HL-60/S4 treated with retinoic acid at 250 ng/mL for 4 days and 3 days (cell line): Measurements from ENCODE around the gene RBMS1.
"Not testable (repeated sequence)": the region's sequence is repeated elsewhere in the genome, so short reads cannot be mapped to it uniquely, and the experiment has no call there.

Experiments
- in situ Hi-C: fragments of 300-500 bp; cut with MboI; formaldehyde crosslinking; loops from 2 replicates; pipeline ENCODE4 v1.7.0; 2022; ENCODE audit warnings: low sequenced_read_pairs

RBMS1 gene

DNA sequence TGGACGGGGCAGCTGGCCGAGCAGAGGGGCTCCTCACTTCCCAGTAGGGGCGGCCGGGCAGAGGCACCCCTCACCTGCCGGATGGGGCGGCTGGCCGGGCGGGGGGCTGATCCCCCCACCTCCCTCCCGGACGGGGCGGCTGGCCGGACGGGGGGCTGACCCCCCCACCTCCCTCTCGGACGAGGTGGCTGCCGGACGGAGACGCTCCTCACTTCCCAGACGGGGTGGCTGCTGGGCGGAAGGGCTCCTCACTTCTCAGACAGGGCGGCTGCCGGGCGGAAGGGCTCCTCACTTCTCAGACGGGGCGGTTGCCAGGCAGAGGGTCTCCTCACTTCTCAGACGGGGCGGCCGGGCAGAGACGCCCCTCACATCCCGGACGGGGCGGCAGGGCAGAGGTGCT, 54.6 kb downstream of the RBMS1 start:
- in situ Hi-C loops, result loop anchor here (25.0 kb wide), 1 partner anchor 473 kb away; no protein-coding TSS in a partner anchor

GRCh38 chr2:160437273-160437672, 56.3 kb downstream of the RBMS1 start:
- in situ Hi-C loops, result loop anchor here (25.0 kb wide), 1 partner anchor 475 kb away; no protein-coding TSS in a partner anchor

DNA sequence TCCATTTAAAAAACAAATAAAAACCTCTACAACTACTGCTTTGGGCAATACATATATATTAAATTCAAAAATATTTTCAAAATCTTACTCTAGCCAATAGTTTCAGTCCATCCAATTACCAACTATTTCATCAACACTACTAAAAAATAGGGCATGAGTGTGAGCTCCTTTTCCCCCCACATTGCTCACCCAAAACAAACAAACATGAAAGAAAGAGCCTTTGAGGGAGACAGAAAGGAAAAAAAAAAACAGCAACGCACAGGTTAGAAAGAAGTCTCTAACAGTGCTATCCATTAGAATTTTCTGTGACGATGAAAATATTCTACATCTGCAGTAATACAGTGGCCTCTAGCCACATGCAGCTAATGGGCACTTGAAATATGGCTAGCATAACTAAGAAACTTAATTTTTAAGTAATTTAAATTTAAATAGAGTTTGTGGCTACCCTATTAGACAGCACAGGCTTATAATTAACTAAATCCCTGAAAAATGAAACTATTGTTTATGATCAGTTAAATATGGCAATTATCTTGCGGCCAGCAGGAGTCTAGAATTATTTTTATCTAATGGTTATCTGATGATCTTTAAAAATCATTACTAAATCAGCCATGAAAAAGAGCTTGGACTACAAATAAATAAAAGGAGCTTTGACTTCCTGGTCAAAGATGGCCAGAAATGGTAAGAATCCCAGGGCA, 59.2 kb downstream of the RBMS1 start:
- in situ Hi-C loops, result loop anchor here (25.0 kb wide), 1 partner anchor 478 kb away; no protein-coding TSS in a partner anchor

DNA sequence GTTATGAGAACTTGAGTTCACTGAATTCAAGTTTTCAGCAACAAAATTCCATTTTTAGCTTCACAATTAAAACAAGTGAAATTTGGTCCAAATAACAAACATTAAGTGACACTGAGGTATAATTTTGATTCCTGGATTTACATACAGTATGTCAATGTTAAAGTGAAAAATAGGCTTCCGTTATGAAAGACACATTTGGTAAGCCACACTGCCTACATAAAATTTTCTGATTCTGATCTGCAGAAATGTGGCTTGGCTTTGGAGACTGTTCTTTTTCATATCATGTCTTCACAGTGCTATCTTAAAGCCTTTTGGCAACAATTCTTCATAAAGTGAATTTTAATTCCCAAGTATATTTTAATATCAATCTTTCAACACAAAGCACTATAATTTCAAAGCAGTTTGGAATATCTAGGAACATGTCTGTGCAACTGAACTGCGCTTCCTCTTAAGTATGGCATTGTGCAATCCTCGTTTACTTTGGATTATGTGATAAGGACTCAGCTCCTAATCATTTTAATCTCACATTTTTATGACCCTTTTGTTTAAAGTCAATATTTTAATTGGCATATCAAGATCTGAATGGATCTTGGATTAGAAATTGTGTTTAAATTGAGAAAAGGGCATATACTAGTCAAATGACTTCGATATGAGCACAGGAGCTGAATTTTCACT, 60.0 kb downstream of the RBMS1 start:
- in situ Hi-C loops, result loop anchor here (25.0 kb wide), 1 partner anchor 479 kb away; no protein-coding TSS in a partner anchor

DNA sequence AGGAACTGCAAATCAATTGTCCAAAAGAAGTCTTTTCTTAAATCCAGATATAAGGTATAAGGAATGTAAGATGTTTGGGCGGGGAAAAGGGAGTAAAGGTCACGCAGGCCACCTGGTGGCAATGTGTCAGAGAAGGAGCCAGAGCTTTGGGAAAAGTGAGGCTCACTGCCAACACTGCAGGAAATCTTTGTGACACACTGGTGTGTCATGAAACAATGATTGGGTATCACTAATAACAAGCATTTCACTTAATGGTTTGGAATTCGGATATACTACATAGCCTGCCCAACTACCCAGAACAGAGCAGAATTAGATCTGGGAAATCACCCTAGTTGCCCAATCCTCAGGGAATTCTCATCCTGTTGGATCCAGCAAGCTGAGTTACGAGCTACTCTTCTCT, 61.0 kb downstream of the RBMS1 start:
- in situ Hi-C loops, result loop anchor here (25.0 kb wide), 1 partner anchor 480 kb away; no protein-coding TSS in a partner anchor

- in situ Hi-C loops, result loop anchor here (25.0 kb wide), 1 partner anchor 481 kb away; no protein-coding TSS in a partner anchor
These were observed 62.2 kb downstream of the RBMS1 start for GRCh38 chr2:160431441-160431840.

GRCh38 chr2:160430001-160430344, 63.6 kb downstream of the RBMS1 start:
- in situ Hi-C loops, result loop anchor here (25.0 kb wide), 1 partner anchor 482 kb away; no protein-coding TSS in a partner anchor

DNA sequence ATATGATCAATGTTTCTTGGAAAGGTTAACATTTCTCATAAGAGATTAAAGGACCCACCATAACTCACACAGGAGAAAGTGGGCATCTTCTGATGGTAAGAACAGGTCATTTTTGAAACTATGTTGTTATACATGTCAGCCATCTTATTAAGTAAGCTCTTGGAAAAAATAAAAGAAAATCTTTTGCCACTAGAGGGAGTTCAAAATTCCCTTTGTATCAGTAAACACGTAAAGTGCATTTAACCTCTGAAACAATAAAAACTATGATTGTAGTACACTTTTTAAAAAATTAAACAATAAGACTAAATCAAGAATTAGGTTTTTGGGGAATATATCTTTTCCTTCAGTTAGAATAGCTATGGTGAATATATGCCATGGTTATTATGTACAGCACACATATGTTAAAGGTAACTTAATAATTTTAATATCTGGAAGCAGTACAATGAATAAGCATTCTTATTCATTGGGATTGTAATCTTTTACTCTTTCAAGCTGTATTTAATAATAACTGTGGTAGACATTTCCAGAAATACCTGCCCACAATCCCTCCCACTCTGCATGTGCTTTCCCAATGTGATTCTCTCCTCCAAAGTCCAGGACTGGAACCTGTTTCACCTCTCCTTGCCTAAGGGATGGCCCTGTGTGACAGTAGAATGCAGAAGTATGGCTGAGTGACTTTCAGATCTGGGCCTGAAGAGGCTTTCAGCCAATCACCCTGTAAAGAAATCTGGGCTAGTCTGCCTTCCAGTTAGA, 64.2 kb downstream of the RBMS1 start:
- in situ Hi-C loops, result loop anchor here (25.0 kb wide), 1 partner anchor 483 kb away; no protein-coding TSS in a partner anchor

DNA sequence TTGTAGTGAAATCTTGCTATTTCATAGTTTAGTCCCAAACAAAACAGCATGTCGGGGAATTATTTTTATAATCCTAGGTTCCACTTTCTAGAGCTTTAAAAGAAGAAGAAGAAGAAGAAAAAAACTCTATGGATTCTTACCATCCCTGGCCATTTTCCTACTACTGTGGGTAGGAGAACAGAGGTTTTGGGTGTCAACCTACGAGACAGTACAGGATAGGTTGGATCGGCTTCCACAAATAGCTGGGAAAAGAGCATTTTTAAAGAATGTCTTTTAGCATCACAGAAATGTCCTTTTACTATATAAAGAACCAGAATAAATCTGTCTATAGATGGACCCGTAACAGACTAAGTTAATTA, 65.2 kb downstream of the RBMS1 start:
- in situ Hi-C loops, result loop anchor here (25.0 kb wide), 1 partner anchor 484 kb away; no protein-coding TSS in a partner anchor

- in situ Hi-C loops, result loop anchor here (25.0 kb wide), 1 partner anchor 484 kb away; no protein-coding TSS in a partner anchor
These were observed 65.8 kb downstream of the RBMS1 start for GRCh38 chr2:160427629-160428404.

DNA sequence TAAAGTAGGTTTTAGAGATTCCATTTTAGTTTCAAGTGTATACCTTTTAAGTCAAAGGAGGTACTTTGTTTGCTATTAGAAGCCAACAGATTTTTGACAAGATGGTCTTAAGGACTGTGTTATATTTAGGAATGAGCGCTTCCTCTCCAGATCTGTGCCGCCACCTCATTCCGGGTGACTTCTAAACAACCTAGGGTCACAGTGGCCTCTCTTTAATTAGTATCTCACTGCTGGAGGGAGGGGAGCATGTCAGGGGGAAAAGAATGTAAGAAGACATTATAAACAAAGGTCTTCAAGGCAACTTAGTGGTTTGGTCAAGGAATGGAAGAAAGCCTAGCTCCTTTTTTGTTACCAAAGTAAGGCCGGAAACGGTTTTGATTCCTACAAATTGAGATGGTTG, 67.0 kb downstream of the RBMS1 start:
- in situ Hi-C loops, result loop anchor here (25.0 kb wide), 1 partner anchor 486 kb away; no protein-coding TSS in a partner anchor

DNA sequence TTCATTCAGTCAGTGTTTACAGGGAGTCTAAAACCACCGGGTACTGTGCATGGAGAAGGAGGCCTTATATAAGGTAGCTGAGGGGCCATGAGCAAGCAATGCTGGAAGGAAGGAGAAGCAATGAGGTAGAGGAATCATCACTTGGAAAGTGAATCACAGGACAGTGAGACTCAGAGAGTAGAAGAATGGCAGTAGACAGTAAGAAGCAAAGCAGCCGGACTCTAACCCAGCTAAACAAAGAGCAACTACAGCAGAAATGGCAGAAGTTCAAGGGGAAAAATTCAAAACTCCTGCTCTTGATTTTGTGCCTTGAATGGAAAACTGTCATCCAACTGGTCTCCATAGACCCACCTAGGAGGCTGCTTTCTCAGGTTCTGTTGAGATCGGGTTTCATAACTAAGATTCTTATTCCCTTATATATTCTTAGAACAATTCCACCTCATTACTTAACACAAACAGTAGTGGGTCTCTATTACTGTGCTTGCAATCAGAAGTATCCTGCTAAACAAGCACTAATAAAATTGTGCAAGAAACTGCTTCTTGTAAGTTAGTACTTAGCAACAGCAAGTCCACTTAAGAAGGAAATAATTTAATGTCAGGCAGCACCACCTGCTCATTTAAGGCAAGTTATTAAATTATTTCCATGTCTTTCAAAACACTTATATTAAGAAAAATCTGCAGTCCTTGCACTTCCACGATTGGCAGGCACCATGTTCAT, 68.0 kb downstream of the RBMS1 start:
- in situ Hi-C loops, result loop anchor here (25.0 kb wide), 1 partner anchor 487 kb away; no protein-coding TSS in a partner anchor

- in situ Hi-C loops, result no loop called here
These were observed 70.5 kb downstream of the RBMS1 start for GRCh38 chr2:160423126-160423525.

DNA sequence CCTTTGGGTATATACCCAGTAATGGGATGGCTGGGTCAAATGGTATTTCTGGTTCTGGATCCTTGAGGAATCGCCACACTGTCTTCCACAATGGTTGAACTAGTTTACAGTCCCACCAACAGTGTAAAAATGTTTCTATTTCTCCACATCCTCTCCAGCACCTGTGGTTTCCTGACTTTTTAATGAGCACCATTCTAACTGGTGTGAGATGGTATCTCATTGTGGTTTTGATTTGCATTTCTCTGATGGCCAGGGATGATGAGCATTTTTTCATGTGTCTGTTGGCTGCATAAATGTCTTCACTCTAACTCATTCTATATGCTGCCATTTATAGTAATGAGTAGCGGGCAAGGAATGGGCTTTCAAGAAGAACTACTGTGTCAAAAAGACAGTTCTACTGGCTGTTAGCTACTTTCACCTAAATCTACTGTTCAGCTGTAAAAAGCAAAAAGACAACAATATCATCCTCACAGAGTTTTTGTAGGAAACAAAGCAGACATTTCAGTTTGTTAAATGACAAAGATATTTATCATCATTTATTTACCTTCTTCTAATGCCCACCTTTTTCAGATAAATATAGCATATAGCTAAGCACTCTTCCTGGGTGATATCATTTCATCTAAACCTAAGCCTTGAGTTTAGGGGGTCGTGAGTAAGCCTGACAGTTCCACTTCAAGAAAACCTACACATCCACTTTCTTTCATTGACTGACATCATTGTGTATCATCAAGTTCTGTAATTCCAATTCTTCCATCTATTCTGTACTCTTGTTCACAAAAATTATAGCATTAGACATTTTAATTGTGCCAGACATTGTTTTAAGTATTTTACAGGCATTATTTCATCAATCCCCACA, 71.7 kb downstream of the RBMS1 start:
- in situ Hi-C loops, result not testable (repeated sequence)

GRCh38 chr2:160420711-160421110, 72.9 kb downstream of the RBMS1 start:
- in situ Hi-C loops, result no loop called here

DNA sequence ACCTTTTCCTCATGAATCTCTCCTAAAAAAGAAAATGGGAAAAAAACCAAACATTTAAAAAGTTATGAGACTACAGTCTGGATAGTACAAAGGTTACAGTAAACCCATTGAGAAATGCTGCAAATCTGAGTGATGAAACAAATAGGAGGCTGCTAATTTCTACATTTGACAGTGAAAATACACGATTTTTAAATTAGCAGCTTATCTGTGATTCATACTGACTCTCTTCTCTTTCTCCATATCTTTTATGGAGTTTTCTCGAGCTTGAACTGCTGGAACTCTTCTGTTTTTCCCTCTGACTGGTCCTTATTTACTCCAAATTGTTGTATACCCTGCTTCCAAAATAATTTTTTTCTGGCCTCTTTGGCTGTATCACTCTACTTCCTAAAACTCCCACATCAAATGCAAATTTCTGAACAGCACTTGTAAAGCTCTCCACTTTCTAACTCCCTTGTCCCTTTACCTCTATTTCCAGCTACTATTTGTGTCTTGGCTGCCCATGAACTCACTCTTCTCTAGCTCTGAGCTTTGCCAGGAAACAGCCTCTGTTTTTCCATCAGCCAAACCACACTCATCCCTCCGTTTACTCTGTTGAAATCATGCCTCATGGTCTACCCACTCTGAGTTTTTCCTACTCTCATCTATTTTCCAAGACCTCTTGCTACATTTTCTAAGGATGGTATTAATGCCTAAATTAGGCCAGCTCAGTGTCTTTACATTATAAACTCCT, 73.7 kb downstream of the RBMS1 start:
- in situ Hi-C loops, result no loop called here

DNA sequence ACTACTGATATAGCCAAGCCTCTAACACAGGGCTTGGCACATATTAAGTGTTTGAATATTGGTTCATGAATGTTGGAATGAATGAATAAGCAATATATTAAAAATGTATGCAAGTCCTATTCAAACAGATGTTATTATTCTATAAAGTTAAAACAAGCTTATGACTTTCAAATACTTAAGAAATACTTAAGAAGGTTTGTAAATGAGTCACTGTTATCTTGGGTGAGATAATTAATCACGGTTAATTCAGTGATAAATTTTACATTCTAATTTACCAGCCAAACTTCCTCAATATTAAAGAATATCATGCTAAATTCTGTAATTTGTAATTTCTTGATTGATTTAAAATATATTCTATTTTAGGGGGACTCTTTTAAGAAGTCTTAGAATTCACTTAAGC, 74.8 kb downstream of the RBMS1 start:
- in situ Hi-C loops, result no loop called here

- in situ Hi-C loops, result no loop called here
These were observed 75.2 kb downstream of the RBMS1 start for GRCh38 chr2:160418398-160418765.
